ACC112 (cell line): ENCODE data around the gene MYMX.
"Not testable (repeated sequence)": the region's sequence is repeated elsewhere in the genome, so short reads cannot be mapped to it uniquely, and the experiment has no call there.

Source experiments
- H2AFZ ChIP-seq: fragments of 200-600 bp; sonication (generic); one replicate; pipeline ENCODE4 v1.6.0; 2017; ENCODE audit warnings: antibody characterized with exemption, low read length; ENCODE audit not compliant: unreplicated experiment
- H3K27ac ChIP-seq: fragments of 200-600 bp; sonication (generic); 2 replicates; pipeline ENCODE4 v1.5.1; 2014; ENCODE audit warnings: low read depth, mild to moderate bottlenecking, antibody characterized with exemption, low read length, moderate library complexity
- H3K27me3 ChIP-seq: fragments of 200-600 bp; sonication (generic); 2 replicates; pipeline ENCODE4 v1.6.1; 2014; ENCODE audit warnings: mild to moderate bottlenecking, antibody characterized with exemption, low read length, moderate library complexity, mixed read lengths; ENCODE audit not compliant: insufficient read depth
- H3K36me3 ChIP-seq: fragments of 200-600 bp; sonication (generic); 2 replicates; pipeline ENCODE4 v1.6.1; 2016; ENCODE audit warnings: mild to moderate bottlenecking, antibody characterized with exemption, low read length, moderate library complexity, mixed read lengths; ENCODE audit not compliant: insufficient read depth
- H3K4me1 ChIP-seq: fragments of 200-600 bp; sonication (generic); one replicate; pipeline ENCODE4 v1.6.1; 2016; ENCODE audit warnings: low read length, mixed read lengths; ENCODE audit not compliant: insufficient read depth, unreplicated experiment, control insufficient read depth
- H3K4me3 ChIP-seq: fragments of 200-600 bp; sonication (generic); 2 replicates; pipeline ENCODE4 v1.5.1; 2014; ENCODE audit warnings: mild to moderate bottlenecking, low read depth, low read length
- H3K79me2 ChIP-seq: fragments of 200-600 bp; sonication (generic); one replicate; pipeline ENCODE4 v1.6.0; 2016; ENCODE audit warnings: low read length; ENCODE audit not compliant: control insufficient read depth, unreplicated experiment, insufficient read depth

The MYMX gene

GRCh38 chr6:44188819-44189218, 27.9 kb upstream of the MYMX start:
- Histone ChIP-seq H3K4me1 (no peaks in the 10 kb centered on the region), H3K27me3 (no peaks in the 10 kb centered on the region), H2AFZ (no peak overlapping the region), H3K27ac (no peak overlapping the region), H3K4me3 (no peak overlapping the region), H3K36me3 (no peaks in the 10 kb centered on the region), H3K79me2 (no peaks in the 10 kb centered on the region)

- Histone ChIP-seq H3K79me2 (no peaks in the 10 kb centered on the region), H3K27ac (no peak overlapping the region), H3K4me1 (no peaks in the 10 kb centered on the region), H3K4me3 (no peak overlapping the region), H2AFZ (no peak overlapping the region), H3K36me3 (no peaks in the 10 kb centered on the region), H3K27me3 (no peaks in the 10 kb centered on the region)
Measured at GRCh38 chr6:44189257-44189656, 27.5 kb upstream of the MYMX start.

- Histone ChIP-seq H3K4me1 (no peaks in the 10 kb centered on the region), H3K36me3 (no peaks in the 10 kb centered on the region), H3K79me2 (no peaks in the 10 kb centered on the region), H3K27ac (no peak overlapping the region), H2AFZ (no peak overlapping the region), H3K4me3 (no peak overlapping the region), H3K27me3 (no peaks in the 10 kb centered on the region)
Measured at GRCh38 chr6:44190715-44191114, 26.0 kb upstream of the MYMX start.

GRCh38 chr6:44192428-44193041, 24.2 kb upstream of the MYMX start:
- Histone ChIP-seq H3K79me2 (no peaks in the 10 kb centered on the region), H2AFZ (peak overlapping the region; percentile 42), H3K36me3 (no peaks in the 10 kb centered on the region), H3K27me3 (no peaks in the 10 kb centered on the region), H3K27ac (no peak overlapping the region), H3K4me3 (no peak overlapping the region), H3K4me1 (no peaks in the 10 kb centered on the region)

- H3K36me3 ChIP-seq: no peaks in the 10 kb centered on the region
- no peak overlapping the region for H3K27ac ChIP-seq
- H3K4me1 ChIP-seq: no peaks in the 10 kb centered on the region
- no peak overlapping the region for H2AFZ ChIP-seq
- no peaks in the 10 kb centered on the region for H3K79me2 ChIP-seq
- no peaks in the 10 kb centered on the region for H3K27me3 ChIP-seq
- H3K4me3 ChIP-seq: no peak overlapping the region
Measured at GRCh38 chr6:44193307-44193910, 23.3 kb upstream of the MYMX start.

GRCh38 chr6:44194326-44194725, 22.4 kb upstream of the MYMX start:
- Histone ChIP-seq H3K4me1 (no peaks in the 10 kb centered on the region), H2AFZ (no peak overlapping the region), H3K27ac (no peak overlapping the region), H3K4me3 (no peak overlapping the region), H3K36me3 (no peaks in the 10 kb centered on the region), H3K79me2 (no peaks in the 10 kb centered on the region), H3K27me3 (no peaks in the 10 kb centered on the region)

- not testable (repeated sequence) for H3K27me3 ChIP-seq, H3K4me3 ChIP-seq, H3K27ac ChIP-seq, H3K4me1 ChIP-seq, H3K79me2 ChIP-seq, H2AFZ ChIP-seq, H3K36me3 ChIP-seq
Measured at GRCh38 chr6:44196351-44196750, 20.4 kb upstream of the MYMX start.

- no peaks in the 10 kb centered on the region for H3K36me3 ChIP-seq
- H3K27me3 ChIP-seq: no peaks in the 10 kb centered on the region
- no peaks in the 10 kb centered on the region for H3K4me1 ChIP-seq
- H3K27ac ChIP-seq: no peak overlapping the region
- H3K4me3 ChIP-seq: no peak overlapping the region
- H3K79me2 ChIP-seq: no peaks in the 10 kb centered on the region
- no peak overlapping the region for H2AFZ ChIP-seq
Measured at GRCh38 chr6:44198684-44199083, 18.0 kb upstream of the MYMX start.

GRCh38 chr6:44199883-44200282, 16.8 kb upstream of the MYMX start:
- H3K27ac ChIP-seq: no peak overlapping the region
- no peaks in the 10 kb centered on the region for H3K4me1 ChIP-seq
- H3K79me2 ChIP-seq: no peaks in the 10 kb centered on the region
- H3K36me3 ChIP-seq: no peaks in the 10 kb centered on the region
- H3K4me3 ChIP-seq: no peak overlapping the region
- no peaks in the 10 kb centered on the region for H3K27me3 ChIP-seq
- no peak overlapping the region for H2AFZ ChIP-seq

GRCh38 chr6:44201200-44201599, 15.5 kb upstream of the MYMX start:
- Histone ChIP-seq H3K27ac (no peak overlapping the region), H2AFZ (no peak overlapping the region)

GRCh38 chr6:44201638-44202303, 15.0 kb upstream of the MYMX start:
- Histone ChIP-seq H2AFZ (no peak overlapping the region), H3K4me3 (no peak overlapping the region), H3K4me1 (no peaks in the 10 kb centered on the region), H3K79me2 (no peaks in the 10 kb centered on the region), H3K27me3 (no peaks in the 10 kb centered on the region), H3K36me3 (no peaks in the 10 kb centered on the region), H3K27ac (no peak overlapping the region)

More at GRCh38 chr6:44201200-44201599, 15.5 kb upstream of the MYMX start:
- Histone ChIP-seq H3K36me3 (no peaks in the 10 kb centered on the region), H3K27me3 (no peaks in the 10 kb centered on the region), H3K4me3 (no peak overlapping the region), H3K4me1 (no peaks in the 10 kb centered on the region), H3K79me2 (no peaks in the 10 kb centered on the region)
